ENCODE results near the gene OAS3.

OAS3 gene

DNA sequence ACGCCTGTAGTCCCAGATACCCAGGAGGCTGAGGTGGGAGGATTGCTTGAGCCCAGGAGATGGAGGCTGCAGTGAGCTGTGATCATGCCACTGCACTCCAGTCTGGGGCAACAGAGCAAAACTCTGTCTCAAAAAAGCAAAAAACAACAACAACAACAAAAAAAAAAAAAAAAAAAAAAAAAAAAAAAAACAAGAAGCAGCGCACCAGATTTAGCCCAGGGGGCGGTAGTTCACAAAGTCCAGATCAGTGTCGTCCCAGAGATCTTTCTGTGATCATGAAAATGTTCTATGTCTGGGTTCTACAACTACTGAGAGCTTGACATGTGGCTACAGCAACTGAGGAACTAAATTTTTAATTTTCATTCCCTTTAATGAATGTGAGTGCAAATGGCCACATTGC, 67.5 kb downstream of the OAS3 start:
- TF ChIP-seq TOX (CRISPR knock-in tag; IDR thresholded peaks at IDR 0.05; ENCODE audit: borderline replicate concordance), result no peak
- TF ChIP-seq ZC3H10 (CRISPR knock-in tag; IDR thresholded peaks at IDR 0.05), result no peak
- TF ChIP-seq, protein P1, sequence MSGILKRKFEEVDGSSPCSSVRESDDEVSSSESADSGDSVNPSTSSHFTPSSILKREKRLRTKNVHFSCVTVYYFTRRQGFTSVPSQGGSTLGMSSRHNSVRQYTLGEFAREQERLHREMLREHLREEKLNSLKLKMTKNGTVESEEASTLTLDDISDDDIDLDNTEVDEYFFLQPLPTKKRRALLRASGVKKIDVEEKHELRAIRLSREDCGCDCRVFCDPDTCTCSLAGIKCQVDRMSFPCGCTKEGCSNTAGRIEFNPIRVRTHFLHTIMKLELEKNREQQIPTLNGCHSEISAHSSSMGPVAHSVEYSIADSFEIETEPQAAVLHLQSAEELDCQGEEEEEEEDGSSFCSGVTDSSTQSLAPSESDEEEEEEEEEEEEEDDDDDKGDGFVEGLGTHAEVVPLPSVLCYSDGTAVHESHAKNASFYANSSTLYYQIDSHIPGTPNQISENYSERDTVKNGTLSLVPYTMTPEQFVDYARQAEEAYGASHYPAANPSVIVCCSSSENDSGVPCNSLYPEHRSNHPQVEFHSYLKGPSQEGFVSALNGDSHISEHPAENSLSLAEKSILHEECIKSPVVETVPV (CRISPR knock-in tag; IDR thresholded peaks at IDR 0.05), result no peak
- TF ChIP-seq OSR1 (CRISPR knock-in tag; IDR thresholded peaks at IDR 0.05), result no peak
- TF ChIP-seq, protein P2, sequence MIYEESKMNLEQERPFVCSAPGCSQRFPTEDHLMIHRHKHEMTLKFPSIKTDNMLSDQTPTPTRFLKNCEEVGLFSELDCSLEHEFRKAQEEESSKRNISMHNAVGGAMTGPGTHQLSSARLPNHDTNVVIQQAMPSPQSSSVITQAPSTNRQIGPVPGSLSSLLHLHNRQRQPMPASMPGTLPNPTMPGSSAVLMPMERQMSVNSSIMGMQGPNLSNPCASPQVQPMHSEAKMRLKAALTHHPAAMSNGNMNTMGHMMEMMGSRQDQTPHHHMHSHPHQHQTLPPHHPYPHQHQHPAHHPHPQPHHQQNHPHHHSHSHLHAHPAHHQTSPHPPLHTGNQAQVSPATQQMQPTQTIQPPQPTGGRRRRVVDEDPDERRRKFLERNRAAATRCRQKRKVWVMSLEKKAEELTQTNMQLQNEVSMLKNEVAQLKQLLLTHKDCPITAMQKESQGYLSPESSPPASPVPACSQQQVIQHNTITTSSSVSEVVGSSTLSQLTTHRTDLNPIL (CRISPR knock-in tag; IDR thresholded peaks at IDR 0.05; ENCODE audit: low read depth), result no peak
- no peak for TF ChIP-seq ZNF8 (CRISPR knock-in tag; IDR thresholded peaks at IDR 0.05)
- TF ChIP-seq, protein P3, sequence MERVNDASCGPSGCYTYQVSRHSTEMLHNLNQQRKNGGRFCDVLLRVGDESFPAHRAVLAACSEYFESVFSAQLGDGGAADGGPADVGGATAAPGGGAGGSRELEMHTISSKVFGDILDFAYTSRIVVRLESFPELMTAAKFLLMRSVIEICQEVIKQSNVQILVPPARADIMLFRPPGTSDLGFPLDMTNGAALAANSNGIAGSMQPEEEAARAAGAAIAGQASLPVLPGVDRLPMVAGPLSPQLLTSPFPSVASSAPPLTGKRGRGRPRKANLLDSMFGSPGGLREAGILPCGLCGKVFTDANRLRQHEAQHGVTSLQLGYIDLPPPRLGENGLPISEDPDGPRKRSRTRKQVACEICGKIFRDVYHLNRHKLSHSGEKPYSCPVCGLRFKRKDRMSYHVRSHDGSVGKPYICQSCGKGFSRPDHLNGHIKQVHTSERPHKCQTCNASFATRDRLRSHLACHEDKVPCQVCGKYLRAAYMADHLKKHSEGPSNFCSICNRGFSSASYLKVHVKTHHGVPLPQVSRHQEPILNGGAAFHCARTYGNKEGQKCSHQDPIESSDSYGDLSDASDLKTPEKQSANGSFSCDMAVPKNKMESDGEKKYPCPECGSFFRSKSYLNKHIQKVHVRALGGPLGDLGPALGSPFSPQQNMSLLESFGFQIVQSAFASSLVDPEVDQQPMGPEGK (CRISPR knock-in tag; IDR thresholded peaks at IDR 0.05; ENCODE audit: borderline replicate concordance), result no peak
- TF ChIP-seq BACH2 (CRISPR knock-in tag; IDR thresholded peaks at IDR 0.05; ENCODE audit: borderline replicate concordance), result no peak
- TF ChIP-seq ISL1 (CRISPR knock-in tag; IDR thresholded peaks at IDR 0.05), result no peak
- no peak for TF ChIP-seq ZNF70 (CRISPR knock-in tag; IDR thresholded peaks at IDR 0.05)
- TF ChIP-seq TCF4 (CRISPR knock-in tag; IDR thresholded peaks at IDR 0.05; ENCODE audit: borderline replicate concordance), result no peak
- TF ChIP-seq GLIS3 (CRISPR knock-in tag; IDR thresholded peaks at IDR 0.05), result no peak
- no peak for TF ChIP-seq ZNF565 (CRISPR knock-in tag; conservative IDR thresholded peaks at IDR 0.05; ENCODE audit: low read depth)
- no peak for TF ChIP-seq ZFP30 (CRISPR knock-in tag; IDR thresholded peaks at IDR 0.05)
- no peak for TF ChIP-seq SNAI2 (CRISPR knock-in tag; IDR thresholded peaks at IDR 0.05)
- TF ChIP-seq RARB (CRISPR knock-in tag; IDR thresholded peaks at IDR 0.05), result no peak
- TF ChIP-seq, protein P4, sequence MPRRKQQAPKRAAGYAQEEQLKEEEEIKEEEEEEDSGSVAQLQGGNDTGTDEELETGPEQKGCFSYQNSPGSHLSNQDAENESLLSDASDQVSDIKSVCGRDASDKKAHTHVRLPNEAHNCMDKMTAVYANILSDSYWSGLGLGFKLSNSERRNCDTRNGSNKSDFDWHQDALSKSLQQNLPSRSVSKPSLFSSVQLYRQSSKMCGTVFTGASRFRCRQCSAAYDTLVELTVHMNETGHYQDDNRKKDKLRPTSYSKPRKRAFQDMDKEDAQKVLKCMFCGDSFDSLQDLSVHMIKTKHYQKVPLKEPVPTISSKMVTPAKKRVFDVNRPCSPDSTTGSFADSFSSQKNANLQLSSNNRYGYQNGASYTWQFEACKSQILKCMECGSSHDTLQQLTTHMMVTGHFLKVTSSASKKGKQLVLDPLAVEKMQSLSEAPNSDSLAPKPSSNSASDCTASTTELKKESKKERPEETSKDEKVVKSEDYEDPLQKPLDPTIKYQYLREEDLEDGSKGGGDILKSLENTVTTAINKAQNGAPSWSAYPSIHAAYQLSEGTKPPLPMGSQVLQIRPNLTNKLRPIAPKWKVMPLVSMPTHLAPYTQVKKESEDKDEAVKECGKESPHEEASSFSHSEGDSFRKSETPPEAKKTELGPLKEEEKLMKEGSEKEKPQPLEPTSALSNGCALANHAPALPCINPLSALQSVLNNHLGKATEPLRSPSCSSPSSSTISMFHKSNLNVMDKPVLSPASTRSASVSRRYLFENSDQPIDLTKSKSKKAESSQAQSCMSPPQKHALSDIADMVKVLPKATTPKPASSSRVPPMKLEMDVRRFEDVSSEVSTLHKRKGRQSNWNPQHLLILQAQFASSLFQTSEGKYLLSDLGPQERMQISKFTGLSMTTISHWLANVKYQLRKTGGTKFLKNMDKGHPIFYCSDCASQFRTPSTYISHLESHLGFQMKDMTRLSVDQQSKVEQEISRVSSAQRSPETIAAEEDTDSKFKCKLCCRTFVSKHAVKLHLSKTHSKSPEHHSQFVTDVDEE (CRISPR knock-in tag; IDR thresholded peaks at IDR 0.05), result no peak
- no peak for TF ChIP-seq ARNTL (CRISPR knock-in tag; IDR thresholded peaks at IDR 0.05; ENCODE audit: borderline replicate concordance, low read depth)
- TF ChIP-seq CSDC2 (CRISPR knock-in tag; IDR thresholded peaks at IDR 0.05), result no peak
- TF ChIP-seq PPARA (CRISPR knock-in tag; IDR thresholded peaks at IDR 0.05; ENCODE audit: borderline replicate concordance), result no peak
- no peak for ATAC-seq

DNA sequence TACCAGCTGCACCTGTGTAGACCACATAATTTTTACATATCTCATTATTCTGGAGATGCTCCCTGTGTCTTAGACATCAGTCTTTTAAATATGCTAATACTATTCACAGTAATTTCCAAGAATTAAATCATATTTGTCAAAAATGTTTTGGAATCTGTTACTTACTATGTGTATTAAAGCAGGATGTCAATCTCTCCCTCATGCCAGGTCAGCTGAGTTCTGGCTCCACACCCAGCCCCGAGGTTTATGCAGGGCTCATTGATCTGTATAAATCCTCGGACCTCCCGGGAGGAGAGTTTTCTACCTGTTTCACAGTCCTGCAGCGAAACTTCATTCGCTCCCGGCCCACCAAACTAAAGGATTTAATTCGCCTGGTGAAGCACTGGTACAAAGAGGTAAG, 67.9 kb downstream of the OAS3 start:
- TF ChIP-seq ZC3H10 (CRISPR knock-in tag; IDR thresholded peaks at IDR 0.05), result no peak
- no peak for ATAC-seq

DNA sequence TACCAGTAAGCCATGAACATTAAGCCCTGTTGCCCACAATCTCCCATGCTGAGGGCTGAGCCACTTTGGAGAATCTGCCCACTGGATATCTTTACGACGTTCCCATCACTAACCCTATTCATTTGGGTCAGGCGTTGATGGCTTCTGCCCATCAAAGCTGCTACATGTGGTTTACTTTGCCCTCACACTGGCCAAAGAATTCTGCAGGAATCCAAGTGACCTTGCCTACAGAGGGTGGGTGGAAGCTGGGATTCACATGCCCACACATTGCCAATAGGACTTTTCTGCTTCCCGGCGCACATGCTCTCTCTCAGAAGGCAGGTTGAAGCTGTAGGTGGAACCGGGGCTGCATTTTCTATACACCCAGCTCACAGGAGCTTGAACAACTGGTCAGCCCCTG, 68.4 kb downstream of the OAS3 start:
- ATAC-seq, result no peak
- no peak for TF ChIP-seq ZNF70 (CRISPR knock-in tag; IDR thresholded peaks at IDR 0.05)
- no peak for TF ChIP-seq BACH2 (CRISPR knock-in tag; IDR thresholded peaks at IDR 0.05; ENCODE audit: borderline replicate concordance)
- no peak for TF ChIP-seq ZNF565 (CRISPR knock-in tag; conservative IDR thresholded peaks at IDR 0.05; ENCODE audit: low read depth)
- TF ChIP-seq, protein P2 (CRISPR knock-in tag; IDR thresholded peaks at IDR 0.05; ENCODE audit: low read depth), result no peak
- no peak for TF ChIP-seq ZFP30 (CRISPR knock-in tag; IDR thresholded peaks at IDR 0.05)
- TF ChIP-seq, protein P5, sequence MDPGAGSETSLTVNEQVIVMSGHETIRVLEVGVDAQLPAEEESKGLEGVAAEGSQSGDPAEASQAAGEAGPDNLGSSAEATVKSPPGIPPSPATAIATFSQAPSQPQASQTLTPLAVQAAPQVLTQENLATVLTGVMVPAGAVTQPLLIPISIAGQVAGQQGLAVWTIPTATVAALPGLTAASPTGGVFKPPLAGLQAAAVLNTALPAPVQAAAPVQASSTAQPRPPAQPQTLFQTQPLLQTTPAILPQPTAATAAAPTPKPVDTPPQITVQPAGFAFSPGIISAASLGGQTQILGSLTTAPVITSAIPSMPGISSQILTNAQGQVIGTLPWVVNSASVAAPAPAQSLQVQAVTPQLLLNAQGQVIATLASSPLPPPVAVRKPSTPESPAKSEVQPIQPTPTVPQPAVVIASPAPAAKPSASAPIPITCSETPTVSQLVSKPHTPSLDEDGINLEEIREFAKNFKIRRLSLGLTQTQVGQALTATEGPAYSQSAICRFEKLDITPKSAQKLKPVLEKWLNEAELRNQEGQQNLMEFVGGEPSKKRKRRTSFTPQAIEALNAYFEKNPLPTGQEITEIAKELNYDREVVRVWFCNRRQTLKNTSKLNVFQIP (CRISPR knock-in tag; IDR thresholded peaks at IDR 0.05; ENCODE audit: borderline replicate concordance, low read depth), result no peak
- no peak for TF ChIP-seq PPARA (CRISPR knock-in tag; IDR thresholded peaks at IDR 0.05; ENCODE audit: borderline replicate concordance)
- TF ChIP-seq GLIS3 (CRISPR knock-in tag; IDR thresholded peaks at IDR 0.05), result no peak
- no peak for TF ChIP-seq RARB (CRISPR knock-in tag; IDR thresholded peaks at IDR 0.05)
- TF ChIP-seq ESRRG (CRISPR knock-in tag; IDR thresholded peaks at IDR 0.05), result no peak
- TF ChIP-seq, protein P4 (CRISPR knock-in tag; IDR thresholded peaks at IDR 0.05), result no peak
- TF ChIP-seq CSDC2 (CRISPR knock-in tag; IDR thresholded peaks at IDR 0.05), result no peak
- no peak for TF ChIP-seq ISL1 (CRISPR knock-in tag; IDR thresholded peaks at IDR 0.05)
- TF ChIP-seq ZFP3 (CRISPR knock-in tag; IDR thresholded peaks at IDR 0.05), result no peak
- TF ChIP-seq TOX (CRISPR knock-in tag; IDR thresholded peaks at IDR 0.05; ENCODE audit: borderline replicate concordance), result no peak
- TF ChIP-seq TCF4 (CRISPR knock-in tag; IDR thresholded peaks at IDR 0.05; ENCODE audit: borderline replicate concordance), result no peak
- no peak for TF ChIP-seq ARNTL (CRISPR knock-in tag; IDR thresholded peaks at IDR 0.05; ENCODE audit: borderline replicate concordance, low read depth)

Data from SK-N-SH treated with all-trans-retinoic acid at 6 μM for 48 hours (cell line).